ENCODE results near the gene ZFAND3. TPM values are rescaled to one million over a fixed set of nuclear protein-coding genes. Genes with fewer than 3 reads are reported as not detected.

ZFAND3 gene
- total and polyA plus RNA-seq, 2 of the 4 experiments (the other 2 are of a cell fraction), result 10.9 to 26.7 TPM

GRCh38 chr6:37926661-37927060 lies 107.1 kb downstream of the ZFAND3 start:
- Histone ChIP-seq H4K8ac (ENCODE audit: low read depth in 2 of 2, low read length in 2 of 2) (no peak overlapping the region), H3K4ac (ENCODE audit: low read depth, low read length) (no peak overlapping the region), H2BK5ac (ENCODE audit: low read depth, low read length, poor library complexity, severe bottlenecking) (no peak overlapping the region), H2AK9ac (replicated peaks; ENCODE audit: low read depth, low read length, poor library complexity) (no peak overlapping the region), H4K91ac (ENCODE audit: insufficient read depth, low read depth, low read length) (no peak overlapping the region), H3K14ac (replicated peaks; ENCODE audit: low read depth, low read length) (no peak overlapping the region), H3K9ac (ENCODE audit: low read depth, low read length) (no peak overlapping the region), H3K4me3 (ENCODE audit: insufficient read depth, low read depth, low read length) (no peak overlapping the region), H2BK15ac (ENCODE audit: low read depth, low read length) (no peak overlapping the region), H3K56ac (ENCODE audit: extremely low read depth, insufficient read depth, low read length) (no peak overlapping the region), H3K9me3 (ENCODE audit: control insufficient read depth, insufficient read depth, low read length) (no peaks in the 10 kb centered on the region), H3K27me3 (ENCODE audit: control insufficient read depth, insufficient read depth, low read length) (no peaks in the 10 kb centered on the region), H4K5ac (ENCODE audit: low read depth, low read length) (no peak overlapping the region), H3K36me3 (ENCODE audit: control insufficient read depth, insufficient read depth, low read length) (no peaks in the 10 kb centered on the region), H2AFZ (replicated peaks; ENCODE audit: low read length, poor library complexity) (no peak overlapping the region), H3K4me1 (ENCODE audit: control insufficient read depth, insufficient read depth, low read length) (peaks cover 9% of the 10 kb centered on the region), H2BK20ac (ENCODE audit: low read depth, low read length) (no peak overlapping the region), H3K23ac (ENCODE audit: low read depth, low read length) (no peak overlapping the region), H3K18ac (ENCODE audit: low read depth, low read length) (no peak overlapping the region), H2BK120ac (ENCODE audit: low read depth, low read length) (no peak overlapping the region), H4K20me1 (ENCODE audit: insufficient read depth, low read length) (peaks cover 88% of the 10 kb centered on the region), H3K9me1 (ENCODE audit: insufficient read depth, low read length) (peaks cover 19% of the 10 kb centered on the region), H3K4me2 (ENCODE audit: low read depth, low read length) (no peak overlapping the region), H3K27ac (ENCODE audit: insufficient read depth, low read length) (no peak overlapping the region), H2AK5ac (ENCODE audit: low read depth, low read length) (no peak overlapping the region), H3K79me1 (ENCODE audit: low read depth in 1 of 2, low read length in 2 of 2) (peaks cover 49 to 90% of the 10 kb centered on the region in 2 experiments)
- intact Hi-C loops (cut with micrococcal nuclease) (no loop called here), in situ Hi-C loops (cut with MboI; ENCODE audit: low sequenced_read_pairs) (no loop called here), dilution Hi-C loops (cut with HindIII; ENCODE audit: low sequenced_read_pairs, unreplicated experiment) (no loop called here)
- no peak for ATAC-seq (ENCODE audit: low read depth)
- POLR2A ChIA-PET (ENCODE audit: unreplicated experiment), result no interaction called here
- no peak for DNase-seq
- BruUV-seq (replicated peaks), result no TSS peak
- TF ChIP-seq RCOR1 (IDR thresholded peaks at IDR 0.05; ENCODE audit: insufficient replicate concordance, low read length) (no peak), MAZ (IDR thresholded peaks at IDR 0.05; ENCODE audit: borderline replicate concordance, low read depth, low read length) (no peak), POLR2A (IDR thresholded peaks at IDR 0.05; ENCODE audit: low read depth, low read length) (no peak), FOS (IDR thresholded peaks at IDR 0.05; ENCODE audit: low read depth, low read length) (no peak), CEBPB (IDR thresholded peaks at IDR 0.05; ENCODE audit: low read depth, low read length) (no peak), MXI1 (IDR thresholded peaks at IDR 0.05; ENCODE audit: borderline replicate concordance, low read depth, low read length) (no peak), MAFK (IDR thresholded peaks at IDR 0.05; ENCODE audit: low read depth, low read length) (no peak), RFX5 (IDR thresholded peaks at IDR 0.05; ENCODE audit: low read depth, low read length) (no peak), CHD1 (IDR thresholded peaks at IDR 0.05; ENCODE audit: low read depth, low read length) (no peak), CTCF (conservative IDR thresholded peaks at IDR 0.05; ENCODE audit: low read depth, low read length) (no peak), BHLHE40 (IDR thresholded peaks at IDR 0.05; ENCODE audit: low read depth, low read length) (no peak)
- TF ChIP-seq, protein P1, sequence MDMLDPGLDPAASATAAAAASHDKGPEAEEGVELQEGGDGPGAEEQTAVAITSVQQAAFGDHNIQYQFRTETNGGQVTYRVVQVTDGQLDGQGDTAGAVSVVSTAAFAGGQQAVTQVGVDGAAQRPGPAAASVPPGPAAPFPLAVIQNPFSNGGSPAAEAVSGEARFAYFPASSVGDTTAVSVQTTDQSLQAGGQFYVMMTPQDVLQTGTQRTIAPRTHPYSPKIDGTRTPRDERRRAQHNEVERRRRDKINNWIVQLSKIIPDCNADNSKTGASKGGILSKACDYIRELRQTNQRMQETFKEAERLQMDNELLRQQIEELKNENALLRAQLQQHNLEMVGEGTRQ (IDR thresholded peaks at IDR 0.05; ENCODE audit: low read depth, low read length), result no peak
- WGBS, 2 experiments (ENCODE audit: extremely low coverage in 2 of 2, insufficient read length in 1 of 2), result no CpG with 5 or more reads among the region's 4 CpGs
- CTCF ChIA-PET, result no interaction called here

Data from IMR-90 (cell line).